GM21529 (cell line): ENCODE results near the gene METTL5.

Source experiments
- ATAC-seq: cut with Tn5 transposase; IDR thresholded peaks from one replicate; pipeline ENCODE4 v1.9.1; 2021; ENCODE audit not compliant: unreplicated experiment

Gene METTL5

DNA sequence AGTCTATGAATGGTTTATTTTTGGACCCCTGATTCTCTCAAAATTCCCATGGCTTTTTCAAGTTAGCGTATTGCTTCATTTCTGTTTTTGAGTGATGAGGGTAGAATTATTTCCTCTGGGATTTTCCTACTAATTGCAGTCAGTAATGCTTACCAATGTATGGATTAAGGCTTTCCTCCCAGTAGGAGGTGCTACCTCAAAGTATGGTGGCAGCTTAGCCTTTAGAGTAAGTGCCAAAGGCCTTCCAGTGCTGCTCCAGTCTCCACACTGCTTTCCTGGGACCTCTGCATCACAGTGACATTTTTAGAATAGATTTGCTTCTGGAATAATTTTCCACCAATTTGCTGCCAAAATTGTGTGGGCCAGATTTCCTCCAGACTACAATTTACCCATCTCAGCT is 42.2 kb downstream of the METTL5 start:
- no peak for ATAC-seq

DNA sequence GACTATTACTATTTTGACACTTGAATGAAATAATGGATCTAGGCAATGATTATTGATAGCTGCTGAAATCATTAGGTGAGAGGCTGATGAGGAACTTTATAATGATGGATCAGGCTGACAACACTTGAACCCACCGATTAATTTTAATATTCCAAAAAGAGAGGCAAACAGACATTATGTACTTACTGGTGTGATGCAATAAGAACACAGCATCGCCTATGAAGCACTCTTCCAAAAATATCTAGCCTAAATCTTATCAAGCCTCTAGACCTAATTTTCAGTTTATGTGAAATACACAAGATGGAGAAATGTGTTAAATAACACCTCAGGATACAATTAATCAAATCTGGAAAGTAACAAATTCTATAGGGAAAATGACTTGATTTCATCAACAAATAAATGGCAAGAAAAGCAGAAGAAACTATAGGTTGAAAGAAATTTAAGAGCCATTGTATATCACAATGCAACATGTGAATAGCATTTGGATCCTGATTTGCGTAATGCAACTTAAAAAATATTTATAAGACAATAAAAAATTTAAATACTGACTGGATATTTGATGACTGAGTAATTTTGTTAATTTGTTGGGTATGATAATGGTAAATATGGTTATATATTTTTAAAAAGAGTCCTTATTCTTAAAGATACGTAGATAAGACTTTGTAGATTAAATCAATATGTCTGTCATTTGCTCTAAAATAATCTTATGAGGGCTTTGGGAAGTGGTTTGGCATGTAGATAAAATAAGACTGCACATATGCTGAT is 43.3 kb downstream of the METTL5 start:
- no peak for ATAC-seq

DNA sequence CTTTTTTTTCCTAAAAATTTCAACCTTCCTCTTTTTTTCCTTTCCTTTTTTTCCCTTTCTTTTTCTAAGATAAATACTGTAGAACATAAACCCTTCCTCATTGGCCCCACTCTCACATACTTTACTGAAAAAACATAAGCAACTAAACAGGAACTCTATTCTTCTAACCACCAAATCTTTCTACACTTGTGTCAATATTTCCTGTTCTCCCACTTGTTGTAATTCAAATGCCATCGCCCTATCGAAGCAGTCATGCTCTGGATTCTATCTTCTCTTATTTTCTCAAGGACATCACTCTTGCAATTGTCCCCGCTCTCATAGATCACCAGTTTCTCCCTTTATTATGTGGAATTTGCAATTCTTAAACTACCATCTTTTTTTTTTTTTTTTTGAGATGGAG is 46.3 kb downstream of the METTL5 start:
- no peak for ATAC-seq

DNA sequence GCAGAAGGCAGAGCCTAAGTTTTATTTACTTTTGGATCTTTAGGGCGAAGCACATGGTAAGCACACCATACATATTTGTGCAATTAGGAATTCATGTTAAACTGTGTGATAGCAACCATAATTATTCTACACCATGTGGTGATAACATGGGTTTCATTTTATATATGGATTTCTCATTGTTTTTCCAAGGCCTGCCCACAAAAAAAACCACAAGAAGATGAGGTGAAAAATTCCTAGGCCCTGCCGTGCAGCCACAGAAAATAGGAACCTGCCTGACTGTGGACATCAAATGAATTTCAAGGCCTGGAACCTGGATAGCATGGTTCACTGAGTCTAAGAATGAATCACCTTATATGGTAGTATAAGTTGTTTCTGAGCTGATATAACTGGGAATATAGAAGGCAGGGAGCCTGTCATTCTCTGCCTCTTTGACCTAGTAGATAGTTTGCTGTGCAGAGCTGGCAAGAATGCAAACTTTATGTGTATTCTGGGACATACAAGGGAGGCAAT is 48.4 kb downstream of the METTL5 start:
- no peak for ATAC-seq

DNA sequence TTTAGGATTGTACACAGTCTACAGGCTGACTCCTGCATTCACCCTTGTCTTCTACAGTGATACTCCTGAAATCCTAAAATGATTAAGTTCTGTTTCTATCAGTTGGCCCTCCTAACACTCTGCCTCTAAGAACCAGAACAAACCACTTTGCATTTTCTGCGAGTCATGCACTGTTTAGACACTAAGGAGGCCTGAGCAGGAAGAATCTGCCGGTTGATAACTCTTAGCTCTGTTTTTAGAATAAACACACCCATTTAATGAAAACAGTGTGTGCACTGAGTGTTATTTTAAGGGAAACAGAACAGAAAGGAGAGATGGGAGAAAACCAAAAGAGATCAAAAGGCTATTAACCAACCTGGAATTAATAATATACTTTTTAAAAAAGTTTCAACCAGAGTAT is 48.9 kb downstream of the METTL5 start:
- no peak for ATAC-seq

DNA sequence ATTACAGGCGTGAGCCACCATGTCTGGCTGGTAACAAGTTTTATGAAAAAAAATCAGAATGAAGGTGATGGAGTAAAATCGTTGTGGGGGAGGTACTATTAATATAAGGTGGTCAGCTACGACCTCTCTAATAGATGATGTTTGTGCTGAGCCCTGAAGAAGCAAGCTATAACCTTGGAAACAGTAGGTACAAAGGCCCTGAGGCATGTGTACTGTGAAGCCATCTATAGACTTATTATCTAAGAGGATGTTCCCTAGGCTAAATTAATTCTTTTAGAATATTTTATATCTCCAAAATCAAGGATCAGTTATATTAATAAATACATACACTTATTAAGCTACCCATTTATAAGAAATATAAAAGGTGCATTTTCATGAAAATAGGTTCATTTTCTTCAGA is 49.4 kb downstream of the METTL5 start:
- ATAC-seq: no peak

DNA sequence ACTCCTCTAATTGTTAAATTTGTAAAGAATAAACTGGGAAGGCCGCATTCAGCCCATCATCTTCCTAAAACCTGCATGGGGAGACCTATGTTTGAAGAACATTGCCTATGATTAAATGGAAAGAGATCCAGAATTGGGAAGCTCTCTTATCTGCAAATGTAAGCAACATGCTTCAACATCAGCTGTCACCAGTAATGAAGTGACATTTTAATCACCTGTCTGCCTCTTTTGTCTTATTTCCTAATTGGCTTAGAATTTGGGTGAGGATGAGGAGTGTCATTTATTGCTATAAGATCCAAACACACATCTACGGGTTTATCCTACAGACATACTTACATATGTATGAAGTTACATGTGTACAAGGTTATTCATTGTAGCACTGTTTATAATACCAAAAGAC is 52.1 kb downstream of the METTL5 start:
- ATAC-seq: no peak

DNA sequence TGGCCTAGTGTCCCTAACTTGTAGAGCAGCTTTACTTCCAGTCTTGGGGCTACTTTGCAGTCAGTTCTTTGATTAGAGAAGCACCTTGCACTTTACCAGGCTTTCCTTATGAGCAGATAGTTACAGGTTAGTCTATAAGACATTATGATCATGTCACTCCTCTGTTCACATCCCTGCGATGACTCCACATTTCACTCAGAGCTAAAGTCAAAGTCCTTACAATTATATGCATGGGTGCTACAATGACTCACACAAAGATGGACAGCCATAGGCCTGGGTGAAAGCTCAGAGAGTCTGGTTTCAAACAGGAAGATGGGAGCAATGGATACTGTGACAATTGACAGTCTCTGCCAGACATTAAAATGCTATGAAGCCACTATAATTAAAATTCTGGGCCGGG is 53.1 kb downstream of the METTL5 start:
- ATAC-seq: no peak

DNA sequence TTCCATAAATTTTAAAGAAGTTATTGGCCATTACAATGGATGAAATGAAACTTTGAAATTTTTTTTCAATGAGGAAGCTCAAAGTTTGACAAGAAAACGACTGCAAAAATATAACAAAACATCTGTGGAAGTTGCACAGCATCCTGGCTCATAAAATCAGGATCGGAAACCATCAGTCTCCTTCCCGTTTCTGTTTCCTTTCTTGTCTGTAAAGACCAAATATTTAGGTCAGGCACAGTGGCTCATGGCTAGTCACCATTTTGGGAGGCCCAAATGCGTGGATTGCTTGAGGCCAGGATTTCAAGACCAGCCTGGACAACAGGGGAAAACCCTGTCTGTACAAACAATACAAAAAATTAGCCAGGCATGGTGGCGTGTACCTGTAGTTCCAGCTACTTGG is 53.7 kb downstream of the METTL5 start:
- ATAC-seq: no peak

DNA sequence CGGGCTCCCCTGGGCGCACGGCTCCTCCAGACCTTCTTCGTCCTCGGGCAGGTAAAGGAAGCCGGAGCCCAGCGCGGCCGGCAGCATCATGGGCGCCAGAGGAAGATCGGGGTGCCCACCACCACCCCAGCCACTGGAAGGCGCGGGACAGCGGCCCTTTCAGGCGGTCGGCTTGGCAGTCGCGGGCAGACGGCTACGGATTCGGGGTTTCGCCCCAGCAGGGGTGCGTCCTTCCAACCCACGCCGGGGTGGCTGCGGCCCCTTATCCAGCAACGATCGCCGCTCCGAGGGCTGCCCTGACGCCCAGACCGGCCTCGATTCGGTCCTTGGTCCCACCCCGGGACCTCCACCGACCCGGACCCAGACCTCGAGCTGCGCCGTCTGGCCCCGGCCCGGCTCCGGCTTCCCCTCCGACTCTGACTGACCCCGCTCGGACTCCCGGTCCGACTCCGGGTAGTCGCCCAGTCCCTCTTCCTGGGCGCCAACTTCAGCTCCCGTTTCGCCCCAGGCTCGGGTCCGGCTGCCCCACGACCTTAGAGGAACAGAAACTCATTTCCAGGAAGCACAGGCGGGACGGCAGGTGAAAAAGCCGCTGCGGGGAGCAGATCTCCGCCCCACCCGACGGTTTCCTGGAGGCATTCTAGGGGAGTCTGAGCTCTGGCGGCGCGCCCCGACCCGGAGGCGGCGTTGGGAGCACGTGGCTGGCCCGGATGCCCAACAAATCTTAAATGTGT is 56.3 kb downstream of the METTL5 start:
- no peak for ATAC-seq

DNA sequence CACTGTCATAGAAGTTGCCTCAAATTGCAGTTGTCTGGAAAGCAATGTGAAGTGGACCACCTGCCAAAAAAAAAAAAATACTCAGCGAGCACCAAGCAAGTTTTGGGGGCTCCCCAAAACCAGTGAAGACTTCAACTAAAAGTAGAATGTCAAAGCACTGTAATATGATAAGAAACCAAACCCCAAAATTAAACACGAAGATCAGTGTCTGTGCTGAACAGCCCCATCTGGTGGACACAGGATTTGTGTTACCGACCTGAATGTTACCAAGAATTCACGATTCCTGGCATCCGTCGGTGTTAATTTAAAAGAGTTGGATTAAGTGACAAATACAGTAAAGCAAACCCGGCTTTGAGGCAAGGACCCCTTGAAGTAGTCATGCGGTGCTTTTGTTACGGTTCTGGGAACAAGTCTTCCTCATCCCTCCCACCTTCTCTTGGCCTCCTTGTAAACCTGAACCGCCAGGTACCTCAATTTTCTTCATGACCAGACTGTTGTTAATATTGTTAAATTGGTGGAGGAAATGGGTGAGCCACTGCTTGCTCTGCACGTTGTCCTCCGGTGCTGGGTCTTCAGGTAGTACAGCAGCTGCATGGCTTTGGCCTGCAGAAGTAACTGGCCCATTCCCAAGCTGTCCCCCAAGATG is 57.3 kb downstream of the METTL5 start:
- ATAC-seq: no peak

DNA sequence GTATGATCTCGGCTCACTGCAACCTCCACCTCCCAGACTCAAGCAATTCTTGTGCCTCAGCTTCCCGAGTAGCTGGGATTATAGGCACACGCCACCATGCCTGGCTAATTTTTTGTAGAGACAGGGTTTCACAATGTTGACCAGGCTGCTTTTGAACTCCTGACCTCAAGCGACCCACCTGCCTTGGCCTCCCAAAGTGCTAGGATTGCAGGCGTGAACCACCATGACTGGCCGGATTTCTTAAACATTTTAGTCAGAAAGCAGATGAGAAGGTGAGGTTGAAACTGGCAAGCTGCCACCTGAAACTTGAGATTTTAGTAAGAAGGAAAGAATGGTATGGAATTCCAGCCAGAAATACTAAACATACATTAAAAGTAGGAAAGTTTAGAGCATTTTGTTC is 59.2 kb downstream of the METTL5 start:
- ATAC-seq: no peak

DNA sequence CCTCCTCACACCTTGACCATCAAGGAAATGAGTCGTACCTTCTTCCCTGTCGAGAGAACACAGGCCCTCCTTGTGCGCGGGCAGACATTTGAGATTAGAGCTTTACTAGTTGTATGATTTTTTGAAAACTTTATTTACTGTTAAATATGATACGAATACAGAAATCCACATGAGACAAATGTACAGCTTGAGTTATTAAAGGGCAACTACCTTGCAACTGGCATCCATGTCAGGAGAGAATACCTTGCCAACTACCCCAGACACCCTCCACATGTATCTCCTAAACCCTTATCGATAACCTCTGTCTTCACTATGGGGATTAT is 62.8 kb downstream of the METTL5 start:
- no peak for ATAC-seq
